Panc1 (cell line): ENCODE measurements around the gene PGGHG. TPM values are rescaled to one million over a fixed set of nuclear protein-coding genes. Genes with fewer than 3 reads are reported as not detected.

Source experiments
- ATAC-seq: fragments of 200-7000 bp; cut with Tn5 transposase; 2 replicates; pipeline ENCODE4 v1.9.1; 2020; ENCODE audit warnings: mild to moderate bottlenecking, moderate library complexity
- BruUV-seq: library from RNA; stranded (reverse); fragments of 400-500 nt; replicated peaks from 2 replicates; lab custom pipeline; 2021; lab: Mats Ljungman, UMichigan
- CTCF ChIA-PET: fragments of 300-600 bp; sonication (Branson Sonifier 250); formaldehyde crosslinking; loops from one replicate; lab custom pipeline; 2022; ENCODE audit warnings: antibody characterized with exemption; lab: Charles Lee
- POLR2A ChIA-PET: fragments of 300-600 bp; sonication (Branson Sonifier 250); formaldehyde crosslinking; loops from one replicate; lab custom pipeline; 2022; ENCODE audit warnings: antibody characterized with exemption; lab: Charles Lee
- DNase-seq: peaks from one replicate; pipeline ENCODE4 v3.0.0-alpha.2; 2010; ENCODE audit warnings: low read depth, low spot score
- H3K27ac ChIP-seq: 2 replicates; pipeline ENCODE4 v1.5.1; 2011; ENCODE audit warnings: mild to moderate bottlenecking, low read length, inconsistent platforms
- H3K27me3 ChIP-seq: fragments of 200-500 bp; sonication (Bioruptor generic); 2 replicates; pipeline ENCODE4 v1.6.0; 2014; ENCODE audit warnings: low read length, inconsistent platforms; ENCODE audit not compliant: control insufficient read depth, insufficient read depth
- H3K36me3 ChIP-seq: fragments of 200-500 bp; sonication (Bioruptor generic); 2 replicates; pipeline ENCODE4 v1.5.1; 2014; ENCODE audit warnings: inconsistent platforms, mild to moderate bottlenecking, low read length, moderate library complexity; ENCODE audit not compliant: control insufficient read depth, insufficient read depth
- H3K4me1 ChIP-seq: 2 replicates; pipeline ENCODE4 v1.5.1; 2011; ENCODE audit warnings: inconsistent platforms, mild to moderate bottlenecking, low read length, moderate library complexity; ENCODE audit not compliant: control insufficient read depth, insufficient read depth
- H3K4me3 ChIP-seq, 2 experiments: 2 replicates each; pipeline ENCODE4 v1.5.1; 2011 to 2012; ENCODE audit warnings: low read depth in 2 of 2, low read length in 2 of 2, mild to moderate bottlenecking in 2 of 2, inconsistent platforms in 1 of 2, moderate library complexity in 1 of 2
- H3K9me3 ChIP-seq: fragments of 200-500 bp; sonication (Bioruptor generic); 2 replicates; pipeline ENCODE4 v1.5.1; 2014; ENCODE audit warnings: low read depth, mild to moderate bottlenecking, inconsistent platforms, low read length, moderate library complexity; ENCODE audit not compliant: control insufficient read depth, insufficient read depth
- CTCF ChIP-seq: fragments of 450-650 bp; IDR thresholded peaks from 2 replicates; pipeline ENCODE4 v1.5.1; 2017; ENCODE audit warnings: mild to moderate bottlenecking
- POLR2AphosphoS5 ChIP-seq: IDR thresholded peaks from 2 replicates; pipeline ENCODE4 v1.6.1; 2012; ENCODE audit warnings: mild to moderate bottlenecking, low read depth, low read length, moderate library complexity
- REST ChIP-seq, 2 experiments: IDR thresholded peaks; 2 replicates each; pipeline ENCODE4 v1.6.1; 2011 to 2012; ENCODE audit warnings: low read depth in 2 of 2, control low read depth in 1 of 2, low read length in 1 of 2, mild to moderate bottlenecking in 1 of 2, moderate library complexity in 1 of 2; ENCODE audit not compliant: insufficient read depth in 1 of 2
- SIN3A ChIP-seq: IDR thresholded peaks from 2 replicates; pipeline ENCODE4 v1.6.1; 2012; ENCODE audit warnings: low read depth, mild to moderate bottlenecking, low read length, moderate library complexity, borderline replicate concordance; ENCODE audit not compliant: insufficient read depth
- TCF7L2 ChIP-seq: IDR thresholded peaks from 2 replicates; pipeline ENCODE4 v1.6.1; 2011; ENCODE audit warnings: mild to moderate bottlenecking, low read depth, low read length, inconsistent platforms
- in situ Hi-C: cut with HindIII; loops from 2 replicates; pipeline ENCODE4 v1.10.0; 2016; ENCODE audit warnings: low sequenced_read_pairs, low pct_unique_long_range_greater_than_20kb
- intact Hi-C: fragments of 100-400 bp; cut with micrococcal nuclease; formaldehyde crosslinking; loops from one replicate; pipeline ENCODE4 v1.10.0; 2022; ENCODE audit not compliant: unreplicated experiment
- total RNA-seq: library from RNA; stranded (reverse); gene quantifications from one replicate; pipeline ENCODE4 v1.2.1, GENCODE V29; 2021; ENCODE audit not compliant: unreplicated experiment

PGGHG gene
- total RNA-seq, 1 experiment from 2014 or later, result 115 TPM

DNA sequence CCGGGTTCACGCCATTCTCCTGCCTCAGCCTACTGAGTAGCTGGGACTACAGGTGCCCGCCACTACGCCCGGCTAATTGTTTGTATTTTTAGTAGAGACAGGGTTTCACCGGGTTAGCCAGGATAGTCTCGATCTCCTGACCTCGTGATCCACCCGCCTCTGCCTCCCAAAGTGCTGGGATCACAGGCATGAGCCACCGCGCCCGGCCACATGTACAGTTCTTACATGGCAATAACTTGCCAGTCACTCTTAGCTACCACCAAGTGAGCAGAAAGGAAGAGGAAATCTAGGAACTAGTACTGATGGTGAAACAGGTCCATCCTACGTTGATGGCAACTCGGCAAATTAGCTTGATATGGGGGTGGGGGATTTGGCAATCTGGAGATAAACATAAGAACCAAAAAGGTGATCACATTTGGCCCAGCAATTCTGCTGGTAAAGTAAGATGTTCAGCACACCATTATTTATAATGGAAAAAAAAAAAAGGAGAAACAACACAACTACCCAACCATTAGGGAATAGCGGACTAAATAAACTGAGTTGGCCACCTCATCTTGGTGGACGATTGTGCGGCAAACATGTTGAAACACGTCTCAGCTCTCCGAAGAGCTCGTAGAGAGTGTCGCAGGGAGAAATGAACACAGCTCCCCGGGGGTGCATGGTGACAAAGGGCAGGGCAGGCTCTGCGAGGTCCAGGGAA, 5.4 kb upstream of the PGGHG start:
- ChIA-PET POLR2A (interaction anchor here (0.6 kb wide), 1 partner anchor 792 kb away, joined by 3 read pairs; no protein-coding TSS in a partner anchor), CTCF (interaction anchor here (0.6 kb wide), 1 partner anchor 253 kb away, joined by 3 read pairs; no protein-coding TSS in a partner anchor)
- TF ChIP-seq SIN3A (no peak), REST (IDR thresholded peaks at IDR 0.05; ENCODE audit: insufficient read depth in 1 of 2, low read depth in 2 of 2, low read length in 1 of 2) (no peak), POLR2AphosphoS5 (no peak), CTCF (no peak), TCF7L2 (no peak)
- no TSS peak for BruUV-seq
- DNase-seq (no peak), ATAC-seq (no peak)
- Histone ChIP-seq H3K27ac (no peak overlapping the region), H3K27me3 (peaks cover 3% of the 10 kb centered on the region), H3K36me3 (no peaks in the 10 kb centered on the region), H3K9me3 (no peaks in the 10 kb centered on the region), H3K4me3 (no peak overlapping the region), H3K4me1 (peaks cover 19% of the 10 kb centered on the region; the same call in 1 of the 2 replicates)
- in situ Hi-C loops (no loop called here), intact Hi-C loops (no loop called here)

- peaks cover 3% of the 10 kb centered on the region for H3K27me3 ChIP-seq
- in situ Hi-C loops (no loop called here), intact Hi-C loops (no loop called here)
- DNase-seq (no peak), ATAC-seq (no peak)
- peaks cover 20% of the 10 kb centered on the region; the same call in 1 of the 2 replicates for H3K4me1 ChIP-seq
- TF ChIP-seq REST (IDR thresholded peaks at IDR 0.05; ENCODE audit: insufficient read depth in 1 of 2, low read depth in 2 of 2, low read length in 1 of 2) (0 out of 4 replicates have a peak, but pooled peaks of 1 of the 2 experiments have one; percentile 14), SIN3A (no peak), TCF7L2 (no peak), CTCF (no peak)
- CTCF ChIA-PET, result interaction anchor here (0.6 kb wide), 1 partner anchor 252 kb away, joined by 3 read pairs; no protein-coding TSS in a partner anchor
- no peak overlapping the region for H3K27ac ChIP-seq
- no peak overlapping the region for H3K4me3 ChIP-seq
- no peaks in the 10 kb centered on the region for H3K9me3 ChIP-seq
- no peaks in the 10 kb centered on the region for H3K36me3 ChIP-seq
- no TSS peak for BruUV-seq
- POLR2A ChIA-PET, result interaction anchor here (0.6 kb wide), 1 partner anchor 791 kb away, joined by 3 read pairs; no protein-coding TSS in a partner anchor
Observed at GRCh38 chr11:284105-285020, 4.6 kb upstream of the PGGHG start.
